ENCODE results near the gene ZNF652. TPM values are rescaled to one million over a fixed set of nuclear protein-coding genes. Genes with fewer than 3 reads are reported as not detected.

Gene ZNF652
- total RNA-seq, 1 donor from 2014 or later: 42.7 TPM

DNA sequence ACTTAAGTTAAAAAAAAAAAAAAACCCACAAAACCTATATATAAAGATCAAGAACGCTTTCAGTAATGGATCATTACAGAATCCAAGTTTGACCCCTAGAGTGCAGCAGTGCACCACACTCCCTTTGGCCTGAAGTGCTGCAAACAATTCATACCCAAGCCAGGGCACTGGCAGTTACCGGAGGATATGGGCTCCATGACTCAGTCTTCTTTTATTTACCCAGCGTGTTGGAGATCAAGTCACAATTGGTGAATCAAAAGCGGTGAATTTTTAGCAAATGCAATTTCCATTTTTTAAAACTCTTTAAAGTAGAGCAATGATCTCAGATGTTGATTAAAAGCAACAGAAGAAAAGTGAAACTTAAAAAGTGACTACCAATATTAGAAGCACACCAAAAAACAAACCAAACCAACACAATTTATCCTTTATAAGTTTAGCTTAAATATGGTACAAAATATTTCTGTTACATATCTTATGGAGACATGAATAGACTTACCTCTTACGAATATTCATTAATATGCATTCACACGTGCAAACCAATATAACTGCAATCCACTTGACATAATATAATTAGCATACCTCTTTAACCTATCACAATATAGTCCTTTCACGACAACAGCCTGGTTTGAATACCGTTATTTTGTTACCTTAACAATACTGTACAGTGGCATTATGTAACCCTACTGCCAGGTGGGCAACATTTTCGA is 46.3 kb downstream of the ZNF652 start:
- Histone ChIP-seq H3K36me3 (peaks cover 0 to 22% of the 10 kb centered on the region in 2 donors), H3K27me3 (no peaks in the 10 kb centered on the region), H3K4me3 (no peak overlapping the region), H3K4me1 (peaks cover 10% of the 10 kb centered on the region), H3K27ac (no peak overlapping the region), H3K9me3 (no peaks in the 10 kb centered on the region)
- intact Hi-C loops (cut with DNase I): loop anchor here (10.0 kb wide), 2 partner anchors 79 to 239 kb away; no protein-coding TSS in a partner anchor
- TF ChIP-seq POLR2A (IDR thresholded peaks at IDR 0.05) (no peak), POLR2AphosphoS5 (IDR thresholded peaks at IDR 0.05; ENCODE audit: insufficient read depth in 1 of 2, low read depth in 1 of 2) (peak in 1 of 2 donors; percentile 83)
- TF ChIP-seq, protein P1, sequence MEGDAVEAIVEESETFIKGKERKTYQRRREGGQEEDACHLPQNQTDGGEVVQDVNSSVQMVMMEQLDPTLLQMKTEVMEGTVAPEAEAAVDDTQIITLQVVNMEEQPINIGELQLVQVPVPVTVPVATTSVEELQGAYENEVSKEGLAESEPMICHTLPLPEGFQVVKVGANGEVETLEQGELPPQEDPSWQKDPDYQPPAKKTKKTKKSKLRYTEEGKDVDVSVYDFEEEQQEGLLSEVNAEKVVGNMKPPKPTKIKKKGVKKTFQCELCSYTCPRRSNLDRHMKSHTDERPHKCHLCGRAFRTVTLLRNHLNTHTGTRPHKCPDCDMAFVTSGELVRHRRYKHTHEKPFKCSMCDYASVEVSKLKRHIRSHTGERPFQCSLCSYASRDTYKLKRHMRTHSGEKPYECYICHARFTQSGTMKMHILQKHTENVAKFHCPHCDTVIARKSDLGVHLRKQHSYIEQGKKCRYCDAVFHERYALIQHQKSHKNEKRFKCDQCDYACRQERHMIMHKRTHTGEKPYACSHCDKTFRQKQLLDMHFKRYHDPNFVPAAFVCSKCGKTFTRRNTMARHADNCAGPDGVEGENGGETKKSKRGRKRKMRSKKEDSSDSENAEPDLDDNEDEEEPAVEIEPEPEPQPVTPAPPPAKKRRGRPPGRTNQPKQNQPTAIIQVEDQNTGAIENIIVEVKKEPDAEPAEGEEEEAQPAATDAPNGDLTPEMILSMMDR (IDR thresholded peaks at IDR 0.05): peak; percentile 57 to 73 (median 64)
- no peak for DNase-seq (ENCODE audit: extremely low spot score in 2 of 2)

DNA sequence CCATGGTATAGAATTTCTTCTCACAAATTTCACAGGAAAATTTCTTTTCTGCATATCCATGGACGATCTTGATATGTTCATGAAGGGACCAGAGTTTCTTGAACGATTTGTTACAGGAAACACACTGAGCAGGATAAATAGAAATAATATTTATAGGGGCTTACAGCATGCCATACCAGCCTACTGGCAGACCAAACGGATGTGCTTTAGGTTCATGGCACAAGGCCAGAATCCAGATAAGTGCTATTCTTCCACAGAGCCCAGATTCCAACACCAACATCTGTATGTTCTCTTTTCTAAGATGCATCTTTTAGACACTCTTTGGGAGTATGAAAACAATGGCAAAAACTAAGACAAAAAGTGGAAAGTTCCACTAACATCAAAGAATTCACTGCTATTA is 49.3 kb downstream of the ZNF652 start:
- H3K4me3 ChIP-seq: no peak overlapping the region
- no peak for DNase-seq (ENCODE audit: extremely low spot score in 2 of 2)
- no peaks in the 10 kb centered on the region for H3K9me3 ChIP-seq
- peaks cover 10% of the 10 kb centered on the region for H3K4me1 ChIP-seq
- no peaks in the 10 kb centered on the region for H3K27me3 ChIP-seq
- H3K27ac ChIP-seq: no peak overlapping the region
- intact Hi-C loops (cut with DNase I): loop anchor here (10.0 kb wide), 2 partner anchors 82 to 242 kb away; no protein-coding TSS in a partner anchor
- TF ChIP-seq, protein P1 (IDR thresholded peaks at IDR 0.05): no peak
- no peak for TF ChIP-seq POLR2A (IDR thresholded peaks at IDR 0.05)
- no peak for TF ChIP-seq POLR2AphosphoS5 (IDR thresholded peaks at IDR 0.05; ENCODE audit: insufficient read depth in 1 of 2, low read depth in 1 of 2)
- H3K36me3 ChIP-seq: peaks cover 0 to 27% of the 10 kb centered on the region in 2 donors

DNA sequence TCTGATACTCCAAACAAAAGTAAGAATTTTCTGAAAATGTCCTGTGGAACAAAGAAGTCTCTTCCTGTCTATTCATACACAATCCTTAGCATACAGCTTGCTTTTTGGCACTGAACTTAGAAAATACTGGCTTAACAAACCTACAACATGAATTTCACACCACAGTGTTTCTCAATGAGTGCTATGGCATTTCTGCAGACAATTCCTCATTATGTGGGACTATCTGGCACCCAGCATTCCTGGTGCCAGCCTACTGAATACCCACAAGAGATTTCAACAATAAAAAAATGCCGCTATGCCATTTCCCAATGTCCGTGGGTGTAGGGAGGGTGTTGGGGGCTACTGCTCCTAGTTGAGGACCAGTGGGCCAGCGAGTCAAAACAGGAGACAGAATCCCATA is 62.1 kb downstream of the ZNF652 start:
- Histone ChIP-seq H3K27me3 (no peaks in the 10 kb centered on the region), H3K4me1 (no peaks in the 10 kb centered on the region), H3K4me3 (no peak overlapping the region), H3K9me3 (no peaks in the 10 kb centered on the region), H3K27ac (no peak overlapping the region), H3K36me3 (peaks cover 0 to 17% of the 10 kb centered on the region in 2 donors)
- DNase-seq (ENCODE audit: extremely low spot score in 2 of 2): no peak
- intact Hi-C loops (cut with DNase I): no loop called here
- TF ChIP-seq, protein P1 (IDR thresholded peaks at IDR 0.05): no peak
- TF ChIP-seq POLR2A (IDR thresholded peaks at IDR 0.05): no peak
- TF ChIP-seq POLR2AphosphoS5 (IDR thresholded peaks at IDR 0.05; ENCODE audit: insufficient read depth in 1 of 2, low read depth in 1 of 2): no peak

DNA sequence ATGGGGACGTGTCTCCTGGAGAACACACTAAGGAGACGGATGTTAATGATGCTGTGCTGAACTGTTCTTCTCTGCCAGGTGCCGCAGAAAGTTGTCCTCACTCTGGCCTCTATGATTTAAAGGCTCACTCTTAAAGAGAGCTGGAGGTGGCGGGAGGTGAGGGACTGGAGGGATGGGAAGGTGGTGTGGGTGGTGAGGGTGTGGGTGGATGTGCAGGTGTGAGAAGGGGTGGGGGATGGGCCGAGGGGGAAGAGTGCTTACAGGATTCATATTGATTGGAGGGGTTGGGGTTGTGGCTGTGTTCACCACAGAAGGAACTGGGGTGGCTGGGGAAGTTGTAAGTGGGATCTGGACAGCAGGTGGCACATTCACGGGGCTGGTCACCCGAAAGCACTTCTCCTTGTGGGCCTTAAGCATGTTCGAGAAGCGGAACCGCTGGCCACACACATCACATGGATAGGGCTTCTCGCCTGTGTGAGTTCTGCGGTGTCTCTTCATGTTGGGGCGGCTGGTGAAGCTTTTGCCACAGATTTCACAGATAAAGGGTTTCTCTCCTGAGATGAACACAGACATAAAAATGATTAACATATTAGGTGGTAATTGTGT is 63.6 kb downstream of the ZNF652 start:
- H3K4me1 ChIP-seq: no peaks in the 10 kb centered on the region
- DNase-seq (ENCODE audit: extremely low spot score in 2 of 2): no peak

More for the DNA sequence above, 63.6 kb downstream of the ZNF652 start:
- no peak overlapping the region for H3K4me3 ChIP-seq
- no peak overlapping the region for H3K27ac ChIP-seq
- peaks cover 0 to 17% of the 10 kb centered on the region in 2 donors for H3K36me3 ChIP-seq
- H3K27me3 ChIP-seq: no peaks in the 10 kb centered on the region
- H3K9me3 ChIP-seq: no peaks in the 10 kb centered on the region
- intact Hi-C loops (cut with DNase I): no loop called here
- TF ChIP-seq, protein P1 (IDR thresholded peaks at IDR 0.05): no peak
- no peak for TF ChIP-seq POLR2A (IDR thresholded peaks at IDR 0.05)
- TF ChIP-seq POLR2AphosphoS5 (IDR thresholded peaks at IDR 0.05; ENCODE audit: insufficient read depth in 1 of 2, low read depth in 1 of 2): no peak

All from vagina (tissue), 2 donors.